ENCODE measurements around the gene BRPF1.
"Not testable (repeated sequence)": the region's sequence is repeated elsewhere in the genome, so short reads cannot be mapped to it uniquely, and the experiment has no call there.

BRPF1 gene

GRCh38 chr3:9765865-9766264 lies 34.3 kb downstream of the BRPF1 start:
- in situ Hi-C loops (cut with MboI; ENCODE audit: low sequenced_read_pairs), result no loop called here

- in situ Hi-C loops (cut with MboI; ENCODE audit: low sequenced_read_pairs), result no loop called here
Observed at GRCh38 chr3:9767418-9767817, 35.9 kb downstream of the BRPF1 start.

DNA sequence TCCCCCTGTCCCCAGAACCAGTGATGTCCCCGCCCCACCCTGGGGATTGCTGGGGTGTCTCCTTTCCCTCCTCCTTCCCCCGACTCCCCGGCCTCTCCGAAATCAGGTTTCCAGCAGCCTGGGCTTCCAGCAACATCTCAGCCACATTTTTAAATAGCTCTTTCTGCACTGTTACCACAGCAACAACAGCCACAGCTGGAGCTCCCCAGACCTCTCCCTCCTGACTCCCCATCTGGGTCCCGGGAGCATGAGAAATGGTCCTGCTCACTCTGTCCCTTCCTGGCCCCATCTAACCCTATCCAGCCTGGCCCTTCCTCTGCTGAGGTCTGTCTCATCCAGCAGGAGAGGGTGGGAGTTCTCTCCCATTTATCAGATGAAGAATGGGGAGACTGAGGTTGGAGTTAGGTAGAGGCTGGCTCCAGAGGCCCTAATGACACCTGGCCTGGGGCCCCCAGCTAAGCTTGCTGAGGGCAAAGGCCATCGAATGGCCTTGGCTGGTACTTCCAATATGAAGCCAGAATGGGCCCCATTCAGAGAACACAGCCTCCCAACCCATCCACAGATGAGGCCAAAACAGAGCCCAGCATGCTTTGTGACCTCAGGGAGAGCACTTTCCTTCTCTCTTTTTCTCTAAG lies 36.7 kb downstream of the BRPF1 start:
- in situ Hi-C loops (cut with MboI; ENCODE audit: low sequenced_read_pairs), result no loop called here

- in situ Hi-C loops (cut with MboI; ENCODE audit: low sequenced_read_pairs), result no loop called here
Observed at GRCh38 chr3:9769012-9769411, 37.5 kb downstream of the BRPF1 start.

DNA sequence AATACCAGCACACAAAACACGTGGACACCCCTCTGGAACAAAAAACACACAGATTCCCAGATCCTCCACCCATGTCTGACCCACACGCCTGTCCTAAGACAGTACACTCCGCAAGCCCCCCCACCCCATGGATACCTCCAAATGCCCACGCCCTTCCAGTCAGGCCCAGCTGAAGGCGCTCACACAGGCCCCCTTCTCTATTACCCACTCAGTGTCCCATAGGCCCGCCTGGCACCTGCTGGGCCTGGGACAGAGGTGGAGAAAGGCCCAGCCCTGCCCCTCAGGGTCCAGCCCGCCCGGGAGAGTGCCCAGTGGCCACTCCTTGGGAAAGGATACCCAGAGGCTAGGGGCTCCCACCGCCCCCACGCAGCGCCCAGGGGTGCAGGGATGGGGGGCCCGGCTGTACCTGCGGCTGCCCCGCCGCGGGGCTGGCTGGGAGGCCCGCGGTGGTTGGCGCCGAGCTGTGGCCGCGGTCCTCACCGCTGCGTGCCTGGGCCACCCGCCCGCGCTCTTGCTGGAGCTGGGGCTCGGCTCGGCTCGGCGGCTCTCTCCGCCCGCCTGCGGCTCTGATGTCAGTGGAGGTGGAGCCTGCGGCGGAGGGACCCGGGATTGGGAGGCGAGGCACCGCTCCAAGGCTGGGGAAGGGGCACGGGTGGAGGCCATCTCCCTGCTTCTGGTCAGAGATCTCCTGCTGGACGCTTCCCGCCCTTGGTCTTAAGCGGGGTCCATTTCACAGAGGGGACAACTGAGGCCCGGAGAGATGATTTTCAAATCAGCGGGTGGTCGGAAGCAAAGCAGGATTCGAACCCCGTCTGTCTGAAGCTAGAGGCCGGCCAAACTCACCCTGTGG lies 38.1 kb downstream of the BRPF1 start, which contains the start of gene CAMK1:
CAMK1 (minus strand) TSS at position 522 of the 850 bp plus-strand sequence. CDS start 2,198 bp downstream, outside the sequence.
- in situ Hi-C loops (cut with MboI; ENCODE audit: low sequenced_read_pairs), result no loop called here

- in situ Hi-C loops (cut with MboI; ENCODE audit: low sequenced_read_pairs), result no loop called here
Observed at GRCh38 chr3:9770276-9770812, 38.8 kb downstream of the BRPF1 start.

DNA sequence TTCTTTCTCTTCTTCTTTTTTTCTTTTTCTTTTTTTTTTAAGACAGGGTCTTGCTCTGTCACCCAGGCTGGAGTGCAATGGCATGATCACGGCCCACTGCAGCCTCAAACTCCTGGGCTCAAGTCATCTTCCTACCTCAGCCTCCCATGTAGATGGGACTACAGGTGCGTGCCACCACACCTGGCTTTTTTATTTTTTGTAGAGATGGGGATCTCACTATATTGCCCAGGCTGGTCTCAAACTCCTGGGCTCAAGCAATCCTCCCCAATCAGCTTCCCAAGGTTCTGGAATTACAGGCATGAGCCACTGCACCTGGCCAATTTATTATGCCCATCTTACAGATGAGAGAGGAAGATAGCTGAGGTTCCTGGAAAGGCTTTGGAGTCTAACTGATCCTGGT lies 39.5 kb downstream of the BRPF1 start:
- in situ Hi-C loops (cut with MboI; ENCODE audit: low sequenced_read_pairs), result not testable (repeated sequence)

DNA sequence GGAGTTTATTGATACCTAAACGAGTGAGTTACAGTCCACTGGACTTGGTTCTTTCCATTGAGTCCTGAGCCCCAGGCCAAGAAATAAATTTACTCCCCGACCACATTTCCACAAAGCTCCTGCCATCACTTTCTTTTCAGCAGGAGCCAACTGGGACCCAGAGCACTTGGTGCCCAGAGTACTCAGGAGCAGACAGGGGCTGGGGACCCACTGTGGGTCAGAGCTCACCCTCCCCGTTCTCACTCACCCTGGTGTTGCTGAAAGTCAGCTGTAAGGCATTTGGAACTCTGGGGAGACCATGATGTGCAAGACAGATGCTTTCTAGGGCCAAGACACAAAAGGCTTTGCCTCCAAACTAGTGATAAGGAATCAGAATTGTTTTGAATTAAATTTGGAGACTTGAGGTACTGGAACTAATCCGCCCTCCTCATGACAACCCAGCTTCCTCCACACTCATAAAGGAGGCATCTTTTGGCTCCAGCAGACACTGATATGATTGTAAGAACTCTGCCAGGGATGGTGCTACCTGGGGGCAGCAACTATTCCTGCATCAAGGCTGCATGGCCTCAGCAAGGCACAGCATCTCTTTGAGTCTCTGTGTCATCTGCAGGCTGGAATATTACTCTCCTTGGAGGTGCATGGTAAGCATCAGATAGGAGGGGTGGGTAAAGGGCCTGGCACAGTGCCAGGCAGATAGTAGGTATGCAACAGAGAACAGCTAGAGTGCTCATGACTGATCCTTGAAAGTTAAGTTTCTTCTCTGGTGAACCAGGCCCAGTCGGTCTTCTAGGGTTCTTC lies 45.6 kb downstream of the BRPF1 start:
- in situ Hi-C loops (cut with MboI; ENCODE audit: low sequenced_read_pairs), result no loop called here

DNA sequence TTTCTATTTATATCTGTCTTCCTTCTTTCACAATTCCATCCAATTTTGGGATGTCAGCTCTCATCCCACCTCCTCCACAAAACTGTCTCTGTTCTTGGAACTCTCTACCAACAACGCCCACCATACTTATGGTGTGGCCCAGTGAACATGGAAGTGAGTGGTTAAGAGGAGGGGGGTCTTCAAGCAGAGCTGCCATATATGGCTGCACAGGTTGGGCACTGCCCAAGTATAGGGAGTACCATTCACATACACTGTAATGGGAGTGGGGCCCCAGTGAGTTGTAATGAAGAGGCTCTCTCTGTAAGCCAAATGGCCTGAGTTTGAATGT lies 46.1 kb downstream of the BRPF1 start:
- in situ Hi-C loops (cut with MboI; ENCODE audit: low sequenced_read_pairs), result no loop called here

GRCh38 chr3:9778143-9779074 lies 46.9 kb downstream of the BRPF1 start:
- in situ Hi-C loops (cut with MboI; ENCODE audit: low sequenced_read_pairs), result no loop called here

GRCh38 chr3:9779075-9779593 lies 47.6 kb downstream of the BRPF1 start:
- in situ Hi-C loops (cut with MboI; ENCODE audit: low sequenced_read_pairs), result no loop called here

- in situ Hi-C loops (cut with MboI; ENCODE audit: low sequenced_read_pairs), result no loop called here
Observed at GRCh38 chr3:9779721-9780457, 48.4 kb downstream of the BRPF1 start.

DNA sequence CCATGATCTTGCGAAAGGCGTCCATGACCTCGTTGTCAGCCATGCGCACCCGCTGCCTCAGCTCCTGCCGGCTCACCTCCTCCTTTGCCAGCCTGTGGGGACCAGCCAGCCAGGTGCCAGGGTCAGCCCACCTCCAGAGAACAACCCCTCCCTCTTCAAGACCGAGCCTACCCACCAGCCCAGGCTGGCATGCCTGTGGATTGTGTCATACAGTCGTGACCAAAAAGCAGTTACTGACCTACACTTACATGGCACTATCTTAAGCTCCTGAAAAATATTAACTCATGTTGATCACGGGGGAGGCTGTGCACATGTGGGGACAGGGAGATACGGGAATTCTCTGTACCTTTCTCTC lies 48.9 kb downstream of the BRPF1 start:
- in situ Hi-C loops (cut with MboI; ENCODE audit: low sequenced_read_pairs), result no loop called here

GRCh38 chr3:9780910-9781309 lies 49.4 kb downstream of the BRPF1 start:
- in situ Hi-C loops (cut with MboI; ENCODE audit: low sequenced_read_pairs), result no loop called here

- in situ Hi-C loops (cut with MboI; ENCODE audit: low sequenced_read_pairs), result no loop called here
Observed at GRCh38 chr3:9781551-9781950, 50.0 kb downstream of the BRPF1 start.

GRCh38 chr3:9781978-9782603 lies 50.6 kb downstream of the BRPF1 start:
- in situ Hi-C loops (cut with MboI; ENCODE audit: low sequenced_read_pairs), result no loop called here

DNA sequence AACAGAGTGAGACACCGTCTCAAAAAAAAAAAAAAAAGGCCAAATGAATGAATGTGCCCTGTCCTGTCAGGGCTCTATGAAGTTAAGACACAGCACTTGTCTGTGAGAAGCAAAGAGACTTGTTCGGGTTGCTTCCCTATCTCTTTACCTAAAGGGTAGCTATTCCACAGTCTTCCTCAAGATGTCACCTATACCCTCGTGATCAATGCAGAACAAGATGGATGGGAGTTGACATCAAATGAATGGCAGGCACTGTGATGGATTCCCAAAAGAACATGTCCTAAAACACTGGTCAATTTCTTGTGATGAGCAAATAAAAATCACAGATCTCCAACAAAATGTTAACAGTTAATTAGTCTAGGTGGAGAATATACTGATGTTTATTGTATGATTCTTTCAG lies 51.2 kb downstream of the BRPF1 start:
- in situ Hi-C loops (cut with MboI; ENCODE audit: low sequenced_read_pairs), result no loop called here

- in situ Hi-C loops (cut with MboI; ENCODE audit: low sequenced_read_pairs), result no loop called here
Observed at GRCh38 chr3:9783954-9784353, 52.4 kb downstream of the BRPF1 start.

DNA sequence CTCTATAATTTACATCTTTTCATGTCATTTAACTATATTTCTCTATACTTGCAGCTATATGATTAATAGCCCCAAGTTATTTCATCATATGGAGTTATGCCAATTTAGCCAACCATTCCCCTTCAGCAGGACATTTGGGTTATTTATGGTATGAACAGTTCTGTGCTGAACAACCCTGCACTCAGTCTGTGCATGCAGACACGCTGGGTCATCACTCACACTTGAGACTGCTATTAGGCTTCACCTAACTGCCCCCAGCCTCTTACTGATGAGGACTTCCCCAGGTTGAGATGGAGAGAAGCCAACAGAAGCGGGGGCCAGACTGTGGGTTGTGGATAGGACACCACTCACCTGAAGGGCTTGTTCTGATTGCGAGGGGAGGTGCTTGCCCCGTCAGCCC lies 53.4 kb downstream of the BRPF1 start:
- in situ Hi-C loops (cut with MboI; ENCODE audit: low sequenced_read_pairs), result no loop called here

Measured in hTERT RPE-1 (cell line).